Head of caudate nucleus (tissue), 42 donors: ENCODE data around the gene S100A12.
"Not testable (repeated sequence)": the region's sequence is repeated elsewhere in the genome, so short reads cannot be mapped to it uniquely, and the experiment has no call there.

ENCODE experiments used
- DNase-seq, 42 donors: peaks; one replicate each; pipeline versions ENCODE4 v3.0.0 to v3.0.0-alpha.2; 2020 to 2021; ENCODE audit warnings: mixed read lengths in 7 of 42
- intact Hi-C: fragments of 100-400 bp; cut with DNase I; formaldehyde crosslinking; loops from one replicate; pipeline ENCODE4 v1.15.0; 2022

The S100A12 gene

DNA sequence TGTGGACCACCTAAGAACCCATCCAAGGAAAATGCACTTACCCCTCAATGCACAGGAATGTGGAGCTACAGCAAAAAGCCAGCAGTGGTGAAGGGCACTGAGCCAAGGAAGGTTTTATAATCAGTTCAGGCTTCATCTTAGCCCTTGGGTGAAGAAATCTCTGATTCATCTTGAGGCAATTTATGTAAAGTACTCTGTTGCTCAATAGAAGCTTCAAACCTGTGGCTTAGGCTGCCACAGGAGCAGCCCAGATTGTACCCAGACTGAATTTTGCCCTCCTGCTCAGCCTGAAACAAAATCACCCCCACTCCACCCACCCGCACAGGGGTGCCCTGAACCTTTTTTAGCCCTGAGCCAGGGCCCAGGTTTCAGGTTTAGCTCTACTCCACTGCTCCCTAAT lies at the start of gene S100A12:
Gene S100A12, minus strand, starts transcription at position 111 of the 400 bp plus-strand sequence. CDS start 1,029 bp downstream, outside the sequence.
- peak in 25 of 42 donors; percentile 8 to 73 (median 38) for DNase-seq
- intact Hi-C loops: no loop called here

DNA sequence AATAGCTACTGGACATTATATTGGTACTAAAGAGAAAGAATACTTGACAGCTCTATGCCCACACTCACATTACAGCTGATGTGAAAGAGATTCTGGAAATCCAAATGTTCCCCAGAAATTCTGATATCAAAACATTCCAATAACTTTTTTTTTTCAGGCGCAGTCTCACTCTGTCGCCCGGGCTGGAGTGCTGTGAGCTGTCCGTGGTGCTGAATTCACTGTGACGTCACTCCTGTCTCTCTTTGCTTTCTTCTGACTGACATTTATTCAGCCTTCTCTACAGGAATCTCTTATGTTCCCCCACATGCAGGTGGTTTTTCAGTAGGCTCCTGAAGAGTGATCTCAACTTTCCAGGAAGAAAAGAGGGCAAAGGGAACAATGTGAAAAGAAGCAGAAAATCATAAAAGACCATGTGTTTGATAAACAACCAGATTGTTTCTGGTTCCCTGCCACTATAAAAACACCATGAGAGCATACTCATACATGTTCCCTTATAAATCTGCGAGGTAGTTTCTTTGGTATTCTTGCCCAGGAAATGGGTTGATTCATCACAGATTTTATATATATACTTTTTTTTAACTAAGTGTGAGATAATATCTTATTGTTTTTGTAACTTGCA lies 47.1 kb upstream of the S100A12 start:
- DNase-seq: peak in 41 of 42 donors; percentile 18 to 87 (median 59)

DNA sequence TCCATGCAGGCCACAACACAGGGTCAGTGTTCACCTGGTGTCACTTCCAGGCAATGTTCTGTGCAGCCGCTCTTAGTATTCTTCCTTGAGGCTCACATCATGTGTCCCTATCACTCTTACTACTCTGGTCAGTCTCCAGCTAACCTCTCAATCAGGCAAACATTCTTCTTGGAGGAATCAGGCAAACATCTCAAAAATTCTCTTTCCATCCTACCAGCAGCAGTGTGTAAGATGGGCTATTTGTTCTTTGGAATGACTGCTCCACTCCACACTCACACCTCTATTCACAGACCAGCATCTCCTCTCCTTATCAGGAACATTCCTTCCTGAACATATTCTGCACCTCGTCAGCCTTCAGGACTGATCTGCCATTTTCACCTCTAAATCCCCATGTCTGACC lies 44.9 kb upstream of the S100A12 start:
- DNase-seq: peak in 1 of 42 donors; percentile 0
- intact Hi-C loops: no loop called here

More for the DNA sequence above, 47.1 kb upstream of the S100A12 start:
- intact Hi-C loops: no loop called here

DNA sequence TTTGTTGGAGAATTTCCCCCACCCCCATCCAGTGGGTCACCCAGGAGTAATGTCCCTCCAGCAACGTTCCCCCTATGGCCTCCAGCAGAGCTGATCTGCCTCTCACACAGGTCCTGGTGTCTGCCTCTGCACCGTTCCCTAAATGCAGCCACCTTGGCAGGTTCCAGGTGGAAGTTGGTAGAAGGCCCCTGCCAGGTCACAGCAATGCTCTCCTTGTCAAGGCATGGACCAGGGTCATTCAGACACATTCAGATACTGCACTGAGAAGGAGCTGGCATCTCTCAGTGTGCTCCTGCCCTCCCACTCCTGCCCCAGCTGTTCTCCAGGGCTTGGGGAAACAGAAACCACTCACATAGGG lies 44.0 kb upstream of the S100A12 start:
- peak in 3 of 42 donors; percentile 12 to 31 (median 15) for DNase-seq
- intact Hi-C loops: not testable (repeated sequence)

DNA sequence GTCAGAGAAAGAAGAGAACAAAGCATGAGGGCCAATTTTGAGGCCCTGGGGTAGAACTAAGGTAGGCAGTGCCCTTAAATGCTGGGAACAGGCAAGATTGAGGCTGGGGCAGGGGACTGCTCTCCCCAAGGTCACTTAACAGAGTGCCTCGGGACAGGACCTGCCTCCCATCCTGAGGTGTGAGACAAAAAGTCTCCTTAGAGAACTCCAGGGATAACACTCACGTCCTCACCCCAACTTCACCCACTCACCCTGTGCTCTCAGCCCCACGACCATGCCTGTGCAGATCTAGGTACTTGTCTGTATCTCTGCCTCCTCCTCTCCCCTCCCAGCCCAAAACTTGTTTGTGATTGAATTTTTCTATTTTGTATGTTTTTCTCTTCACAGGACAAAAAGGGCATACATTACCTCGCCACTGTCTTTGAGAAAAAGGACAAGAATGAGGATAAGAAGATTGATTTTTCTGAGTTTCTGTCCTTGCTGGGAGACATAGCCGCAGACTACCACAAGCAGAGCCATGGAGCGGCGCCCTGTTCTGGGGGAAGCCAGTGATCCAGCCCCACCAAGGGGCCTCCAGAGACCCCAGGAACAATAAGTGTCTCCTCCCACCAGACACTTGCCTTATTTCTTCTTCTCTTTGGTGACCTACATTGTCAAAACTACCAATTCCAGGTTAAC lies 43.5 kb upstream of the S100A12 start:
- intact Hi-C loops: not testable (repeated sequence)
- DNase-seq: peak in 4 of 42 donors; percentile 3 to 19 (median 15)

DNA sequence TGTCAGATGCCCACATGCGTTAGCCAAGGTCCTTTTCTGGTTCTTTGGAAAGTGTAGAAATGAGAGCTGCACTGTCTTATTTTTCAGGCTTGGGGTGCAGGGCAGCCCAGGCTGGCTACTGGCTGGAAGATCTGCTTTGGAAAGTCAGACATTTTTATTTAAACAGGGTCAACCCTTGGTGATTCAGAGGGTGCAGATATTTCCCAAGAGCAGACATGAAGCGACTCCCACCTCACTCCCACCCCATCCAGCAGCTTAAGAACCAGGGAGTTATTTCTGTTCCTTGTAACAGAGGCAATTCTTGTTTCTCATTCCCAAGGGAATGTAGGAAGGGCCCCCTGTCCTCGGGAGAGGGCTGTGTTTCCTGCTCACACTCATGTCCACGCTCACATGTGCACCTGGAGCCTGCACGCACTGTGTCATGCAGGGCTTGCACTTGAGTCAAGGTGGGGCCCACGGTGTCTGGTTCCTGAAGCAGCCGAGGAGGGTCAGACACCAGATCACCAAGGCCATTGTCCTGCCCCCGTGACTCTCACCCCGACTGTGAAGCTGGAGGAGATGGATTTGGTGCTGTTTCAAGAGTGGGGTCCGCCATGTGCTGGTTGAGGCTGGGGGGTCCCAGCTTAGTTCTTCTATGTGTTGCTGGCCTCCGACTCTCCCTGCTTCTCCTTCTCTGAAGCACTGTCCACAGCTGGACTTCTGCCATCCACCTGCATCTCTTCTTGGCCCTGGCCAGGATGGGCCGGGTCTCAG lies 41.9 kb upstream of the S100A12 start:
- DNase-seq: peak in 26 of 42 donors; percentile 8 to 73 (median 25)
- intact Hi-C loops: no loop called here

DNA sequence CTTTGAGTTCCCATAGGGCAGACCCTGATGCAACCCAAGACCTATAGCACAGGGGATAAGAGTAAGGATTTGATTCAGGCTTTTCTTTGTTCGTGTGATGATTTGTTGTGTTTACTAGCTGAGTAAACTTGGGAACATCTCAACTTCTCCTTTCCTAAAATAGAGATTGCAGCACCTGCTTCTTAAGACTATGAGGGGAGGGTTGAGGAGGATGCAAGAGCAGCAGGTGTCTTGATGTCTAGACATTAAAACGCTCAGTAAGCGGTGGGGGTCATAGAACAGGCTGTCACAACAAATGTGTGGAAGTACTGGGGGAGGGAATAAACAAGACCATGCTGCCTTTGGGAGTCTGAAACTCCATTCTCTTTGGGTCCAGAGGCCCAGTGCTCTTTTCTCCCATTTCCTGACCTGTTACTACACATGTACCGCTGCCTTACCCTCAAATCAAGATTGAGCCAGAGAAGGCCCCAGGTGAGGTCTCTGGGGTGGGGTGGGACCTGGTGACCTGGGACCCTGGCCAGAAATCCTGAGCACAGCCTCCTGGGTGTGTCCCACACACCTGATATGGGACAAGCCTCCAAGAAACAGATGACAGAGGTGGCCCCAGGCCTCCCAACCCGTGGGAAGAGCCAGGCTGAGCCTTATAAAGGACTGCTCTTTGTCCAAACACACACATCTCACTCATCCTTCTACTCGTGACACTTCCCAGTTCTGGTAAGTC lies 40.6 kb upstream of the S100A12 start, which contains the start of gene S100A7A:
Gene S100A7A, plus strand, starts transcription at position 671 of the 721 bp plus-strand sequence. CDS start 1,563 bp downstream, outside the sequence.
- peak in 2 of 42 donors; percentile 1 to 6 for DNase-seq
- intact Hi-C loops: no loop called here

DNA sequence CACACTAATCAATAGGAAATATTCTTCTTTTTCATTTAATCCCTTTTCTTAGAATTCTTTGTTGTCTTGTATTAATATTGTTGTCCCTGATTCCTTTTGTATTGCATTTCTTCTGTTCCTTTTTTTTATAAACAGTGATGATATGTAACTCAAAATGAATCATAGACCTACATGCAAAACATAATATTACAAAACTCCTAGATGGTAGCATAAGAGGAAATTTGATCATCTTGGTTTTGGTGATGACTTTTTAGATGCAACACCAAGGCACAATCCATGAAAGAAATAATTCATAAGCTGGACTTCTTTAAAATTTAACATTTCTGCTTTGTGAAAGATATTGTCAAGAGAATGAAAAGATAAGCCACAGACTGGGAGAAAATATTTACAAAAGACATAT lies 38.5 kb upstream of the S100A12 start:
- intact Hi-C loops, DNase-seq: not testable (repeated sequence)

DNA sequence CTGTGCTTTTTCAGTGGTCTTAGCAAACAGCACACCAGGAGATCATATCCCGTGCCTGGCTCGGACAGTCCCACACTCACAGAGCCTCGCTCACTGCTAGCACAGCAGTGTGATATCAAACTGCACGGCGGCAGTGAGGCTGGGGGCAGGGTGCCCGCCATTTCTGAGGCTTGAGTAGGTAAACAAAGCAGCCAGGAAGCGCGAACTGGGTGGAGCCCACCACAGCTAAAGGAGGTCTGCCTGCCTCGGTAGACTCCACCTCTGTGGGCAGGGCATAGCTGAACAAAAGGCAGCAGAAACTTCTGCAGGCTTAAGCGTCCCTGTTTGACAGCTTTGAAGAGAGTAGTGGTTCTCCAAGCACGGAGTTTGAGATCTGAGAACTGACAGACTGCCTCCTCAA lies 31.9 kb upstream of the S100A12 start:
- intact Hi-C loops: not testable (repeated sequence)
- DNase-seq: peak in 3 of 42 donors; percentile 10 to 21 (median 14)

DNA sequence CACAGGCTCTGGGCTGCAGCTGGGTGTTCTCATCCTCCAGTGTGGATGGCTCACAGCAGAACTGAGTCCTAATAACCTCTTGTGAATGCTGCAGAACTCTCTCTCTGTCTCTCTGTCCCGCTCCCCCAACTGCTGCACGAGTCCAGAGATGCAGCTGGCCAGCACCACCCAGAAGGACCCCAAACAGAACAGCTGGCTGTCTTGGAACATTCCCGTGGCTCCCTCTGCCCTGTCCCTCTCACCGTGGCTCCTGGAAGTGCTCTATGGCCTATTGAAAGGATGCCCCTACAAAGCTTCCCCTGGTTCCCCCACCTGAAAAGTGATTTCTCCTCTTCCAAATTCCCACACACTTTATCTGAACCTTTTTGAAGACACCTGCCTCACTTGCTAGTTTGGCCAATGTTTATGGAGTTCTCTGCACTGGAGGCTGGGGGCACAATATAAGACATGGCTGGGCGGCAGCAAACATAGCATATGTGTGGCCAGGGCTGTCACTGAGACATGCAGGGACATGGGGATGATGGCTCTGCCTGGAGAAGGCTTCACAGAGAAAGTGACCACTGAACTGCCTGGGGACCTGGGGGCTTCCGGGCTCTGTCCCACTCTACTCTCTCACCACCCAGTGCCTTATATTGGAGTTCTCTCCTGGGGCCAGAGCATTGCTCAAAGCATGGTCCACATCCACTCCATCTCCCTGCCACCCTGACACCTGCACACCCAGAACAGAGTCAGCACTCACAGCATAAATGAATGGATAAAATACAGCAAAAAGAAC lies 30.6 kb upstream of the S100A12 start:
- DNase-seq: peak in 3 of 42 donors; percentile 3 to 28 (median 19)
- intact Hi-C loops: not testable (repeated sequence)

DNA sequence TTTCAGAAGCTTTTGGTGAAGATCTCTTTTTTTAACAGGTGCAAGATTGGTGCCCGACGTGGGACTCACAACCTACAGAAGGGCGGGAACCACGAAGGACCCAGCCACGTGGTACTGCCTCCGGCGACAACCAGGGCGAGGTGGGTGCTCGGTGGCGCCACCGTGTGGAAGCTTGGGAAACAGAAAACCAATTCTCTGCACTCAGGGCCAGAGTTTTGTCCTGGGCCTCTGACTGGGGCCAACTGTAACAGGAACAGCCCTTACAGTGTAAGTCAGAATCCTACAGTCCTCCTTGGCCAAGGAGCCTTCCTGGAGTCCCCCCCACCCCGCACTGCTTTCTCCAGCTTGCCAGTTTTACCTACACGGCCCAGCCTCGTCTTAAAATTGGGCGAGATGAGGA lies 29.3 kb upstream of the S100A12 start:
- peak in 33 of 42 donors; percentile 8 to 73 (median 41) for DNase-seq
- intact Hi-C loops: no loop called here

DNA sequence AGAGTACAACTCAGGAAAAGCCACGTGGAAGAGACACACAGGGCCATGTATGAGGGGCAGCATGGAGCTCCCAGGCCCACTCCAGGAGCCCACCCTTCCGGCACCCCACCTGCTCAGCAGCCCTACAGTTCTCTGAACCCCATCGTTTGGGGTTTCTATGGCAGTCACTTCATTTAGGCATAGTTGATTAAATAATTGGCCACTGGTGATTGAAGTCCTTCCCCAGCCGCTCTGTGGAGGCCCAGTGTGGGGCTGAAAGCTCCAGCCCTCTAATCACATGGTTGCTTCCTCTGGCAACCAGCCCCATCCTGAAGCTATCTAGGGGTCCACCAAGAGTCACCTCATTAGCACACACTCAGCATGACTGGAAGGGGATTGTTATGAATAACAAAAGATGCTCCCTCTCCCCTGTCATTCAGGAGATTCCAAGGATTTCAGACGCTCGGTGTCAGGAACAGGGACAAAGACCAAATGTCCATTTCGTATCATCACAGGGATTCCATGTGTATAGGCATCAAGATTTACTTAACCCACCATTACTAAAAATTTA lies 28.7 kb upstream of the S100A12 start:
- DNase-seq: peak in 2 of 42 donors; percentile 16
- intact Hi-C loops: no loop called here

DNA sequence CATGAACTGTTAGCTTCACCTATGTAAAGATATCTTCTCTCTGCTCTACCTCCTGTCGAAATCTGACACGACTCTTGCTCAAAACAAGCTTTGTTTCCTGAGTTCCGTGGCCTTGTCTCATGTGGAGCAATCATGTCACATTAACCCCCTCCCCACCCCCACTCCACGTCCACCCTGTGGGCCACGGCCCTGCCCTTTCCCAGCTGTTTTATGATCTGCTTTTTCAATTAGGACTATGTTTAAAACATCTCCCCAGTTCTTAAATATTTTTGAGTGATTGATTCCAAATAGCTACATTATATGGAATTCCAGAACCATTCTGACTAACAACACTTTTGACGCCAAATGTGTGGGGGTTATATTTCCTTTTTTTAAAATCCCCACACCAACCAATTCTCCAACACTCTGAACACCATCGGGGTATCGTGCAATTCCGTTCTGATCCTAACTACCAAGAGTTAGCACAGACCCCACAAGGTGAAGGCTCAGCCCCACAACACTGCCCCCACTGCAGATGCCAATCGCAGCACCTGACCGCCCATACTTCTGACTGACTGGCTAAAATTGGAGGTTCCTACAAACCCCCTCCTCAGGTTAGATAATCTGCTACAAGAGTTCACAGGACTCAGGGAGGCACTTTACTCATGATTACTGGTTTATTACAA lies 28.1 kb upstream of the S100A12 start:
- peak in 3 of 42 donors; percentile 7 to 25 (median 20) for DNase-seq
- intact Hi-C loops: no loop called here

DNA sequence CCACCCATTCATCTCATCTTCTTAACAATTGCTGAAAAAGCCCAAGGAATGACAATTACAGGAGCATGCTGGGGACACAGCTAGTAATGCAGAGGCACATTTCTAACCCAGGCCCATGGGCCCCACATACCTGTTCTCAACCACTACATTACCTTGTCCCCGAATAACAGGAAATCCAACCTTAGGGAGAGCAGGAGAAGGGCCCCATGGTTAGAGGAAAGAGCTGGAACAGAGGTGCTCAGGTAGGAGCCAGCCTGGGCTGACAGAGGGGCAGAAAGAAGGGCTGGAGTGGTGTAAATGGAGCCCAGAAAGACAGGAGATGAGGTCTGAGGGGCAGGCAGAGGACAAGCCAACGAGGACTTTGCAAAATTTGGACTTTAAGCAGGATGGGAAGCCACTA lies 26.8 kb upstream of the S100A12 start:
- peak in 1 of 42 donors; percentile 13 for DNase-seq
- intact Hi-C loops: no loop called here

DNA sequence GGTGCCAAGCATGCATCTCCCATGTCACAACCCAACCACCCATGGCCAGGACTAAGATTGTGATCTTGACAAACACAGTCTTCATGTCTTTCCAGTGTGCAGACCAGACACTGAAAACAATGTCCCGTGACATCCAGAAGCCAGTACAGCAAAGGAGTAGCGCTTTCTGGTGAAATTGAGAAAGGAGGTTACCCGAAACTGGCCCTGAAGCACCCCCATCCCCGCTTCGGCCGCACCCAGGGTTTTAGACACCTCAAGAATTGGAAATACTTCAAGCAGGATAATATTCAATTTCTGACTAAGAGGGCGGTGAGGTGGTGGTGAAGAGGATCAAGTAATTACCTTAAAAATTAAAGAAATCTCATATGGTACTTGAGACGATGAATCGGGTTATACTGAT lies 26.0 kb upstream of the S100A12 start:
- intact Hi-C loops: no loop called here
- no peak for DNase-seq

DNA sequence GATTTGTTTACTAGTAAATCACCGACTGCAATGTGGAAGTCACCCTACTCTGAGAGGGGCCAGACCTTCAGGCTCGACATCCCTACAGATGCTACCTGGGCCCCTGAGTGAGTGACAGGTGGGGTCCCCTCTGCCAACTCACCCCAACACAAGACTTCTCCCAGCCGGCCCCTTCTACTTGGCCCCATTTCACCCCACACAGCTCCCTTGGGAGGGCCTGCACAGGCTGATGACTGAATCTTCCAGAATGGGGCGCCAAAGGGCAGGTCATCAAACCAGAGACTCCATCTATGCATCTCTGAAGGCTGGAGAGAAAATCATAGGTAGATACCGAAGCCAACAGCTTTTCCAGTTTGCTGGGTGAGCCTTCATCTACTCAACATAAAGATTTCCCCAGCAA lies 24.8 kb upstream of the S100A12 start:
- intact Hi-C loops: no loop called here
- DNase-seq: peak in 2 of 42 donors; percentile 23 to 33

DNA sequence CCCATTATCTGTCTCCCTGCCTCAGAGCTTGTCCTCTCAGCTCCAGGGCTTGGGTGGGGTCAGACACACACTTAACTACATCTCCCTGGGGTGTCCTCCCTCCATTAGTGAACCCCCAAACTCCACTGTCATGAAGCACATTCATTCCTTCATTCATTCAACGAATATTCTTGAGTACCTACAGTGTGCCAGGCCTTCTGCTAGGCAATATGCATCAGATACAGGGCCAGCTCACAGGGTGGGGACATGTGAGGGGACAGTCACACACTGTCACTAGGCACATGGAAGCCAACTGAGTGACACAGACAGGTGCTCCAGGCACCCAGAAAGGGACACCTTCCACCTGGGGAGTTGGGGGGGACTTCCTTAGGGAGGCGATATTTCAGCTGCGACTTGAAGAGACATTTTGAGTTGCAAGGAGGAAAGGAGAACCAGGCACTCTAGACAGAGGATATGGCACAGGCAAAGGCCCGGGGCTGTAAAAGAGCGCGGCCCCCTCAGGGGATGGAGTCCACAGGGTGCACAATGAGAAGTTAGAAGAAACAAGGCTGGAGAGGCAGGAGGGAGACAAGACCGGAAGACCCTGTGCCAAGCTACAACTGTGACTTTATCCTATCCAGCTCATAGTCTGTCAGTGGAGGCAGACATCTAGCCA lies 24.1 kb upstream of the S100A12 start:
- DNase-seq: peak in 1 of 42 donors; percentile 25
- intact Hi-C loops: no loop called here
